NCI-H2196 (cell line): Measurements from ENCODE around the gene RAP1GDS1.
"Not testable (repeated sequence)": the region's sequence is repeated elsewhere in the genome, so short reads cannot be mapped to it uniquely, and the experiment has no call there.

ENCODE experiments used
- DNase-seq: peaks from one replicate; lab custom pipeline; 2025; ENCODE audit not compliant: unreplicated experiment; lab: John Stamatoyannopoulos, UW

The RAP1GDS1 gene

GRCh38 chr4:98423009-98423408 lies 161.8 kb downstream of the RAP1GDS1 start:
- DNase-seq, result no peak

GRCh38 chr4:98430708-98431403 lies 169.7 kb downstream of the RAP1GDS1 start:
- DNase-seq, result no peak

- DNase-seq, result no peak
These were observed 172.5 kb downstream of the RAP1GDS1 start for GRCh38 chr4:98433691-98434090.

GRCh38 chr4:98434816-98435215 lies 173.6 kb downstream of the RAP1GDS1 start:
- no peak for DNase-seq

- DNase-seq, result no peak
These were observed 183.2 kb downstream of the RAP1GDS1 start for GRCh38 chr4:98444371-98444770.

GRCh38 chr4:98446499-98447375 lies 185.6 kb downstream of the RAP1GDS1 start:
- DNase-seq, result no peak

GRCh38 chr4:98447648-98448047 lies 186.5 kb downstream of the RAP1GDS1 start:
- DNase-seq, result no peak

GRCh38 chr4:98448908-98449307 lies 187.7 kb downstream of the RAP1GDS1 start:
- no peak for DNase-seq

GRCh38 chr4:98452091-98452490 lies 190.9 kb downstream of the RAP1GDS1 start:
- no peak for DNase-seq

- not testable (repeated sequence) for DNase-seq
These were observed 196.2 kb downstream of the RAP1GDS1 start for GRCh38 chr4:98457422-98457821.

- DNase-seq, result not testable (repeated sequence)
These were observed 200.1 kb downstream of the RAP1GDS1 start for GRCh38 chr4:98461121-98461865.

- DNase-seq, result no peak
These were observed 201.3 kb downstream of the RAP1GDS1 start for GRCh38 chr4:98462487-98462886.

GRCh38 chr4:98466868-98467599 lies 205.8 kb downstream of the RAP1GDS1 start:
- no peak for DNase-seq

- peak; percentile 37 for DNase-seq
These were observed 206.5 kb downstream of the RAP1GDS1 start for GRCh38 chr4:98467627-98468072.

- DNase-seq, result no peak
These were observed 207.5 kb downstream of the RAP1GDS1 start for GRCh38 chr4:98468709-98469108.

GRCh38 chr4:98469771-98470170 lies 208.6 kb downstream of the RAP1GDS1 start:
- DNase-seq, result no peak

GRCh38 chr4:98470366-98470765 lies 209.2 kb downstream of the RAP1GDS1 start:
- DNase-seq, result no peak

- DNase-seq, result no peak
These were observed 209.6 kb downstream of the RAP1GDS1 start for GRCh38 chr4:98470831-98471230.

- DNase-seq, result no peak
These were observed 211.9 kb downstream of the RAP1GDS1 start for GRCh38 chr4:98473046-98473445.

- DNase-seq, result no peak
These were observed 213.2 kb downstream of the RAP1GDS1 start for GRCh38 chr4:98474408-98474844.

- DNase-seq, result no peak
These were observed 215.7 kb downstream of the RAP1GDS1 start for GRCh38 chr4:98476891-98477290.
